SU-DHL-6 (cell line): ENCODE measurements around the gene ZBTB24.

Source experiments
- EZH2phosphoT487 ChIP-seq: fragments of 200-600 bp; sonication (generic), shearing (Covaris generic); conservative IDR thresholded peaks from 2 replicates; pipeline ENCODE4 v1.6.1; 2018; ENCODE audit warnings: mild to moderate bottlenecking, antibody characterized with exemption, low read length, moderate library complexity, mixed read lengths
- TF ChIP-seq, protein P1 (sequence below): fragments of 200-600 bp; sonication (generic); IDR thresholded peaks from one replicate; pipeline ENCODE4 v1.5.1; 2017; ENCODE audit warnings: antibody characterized with exemption, mild to moderate bottlenecking, low read length, moderate library complexity; ENCODE audit not compliant: insufficient read depth, poor library complexity, severe bottlenecking

DNA sequence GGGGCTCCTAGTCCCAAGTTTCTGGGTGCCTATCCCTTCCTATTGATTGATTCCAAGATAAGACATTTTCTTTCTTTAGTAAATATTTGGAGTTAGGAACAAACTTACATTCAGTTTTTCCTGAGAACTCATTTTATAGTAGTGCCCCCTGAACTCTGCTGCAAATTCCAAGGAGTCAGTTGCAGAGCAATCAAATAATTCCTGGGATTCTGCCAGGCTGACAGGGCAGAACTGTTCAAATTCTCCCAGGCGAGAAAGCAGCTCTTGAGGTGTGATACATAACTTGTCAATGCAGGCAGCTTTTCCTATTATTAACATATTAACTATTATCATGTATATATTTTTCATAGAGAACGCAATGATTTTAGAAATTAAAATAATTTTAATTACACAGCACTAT lies 15.9 kb upstream of the ZBTB24 start:
- TF ChIP-seq, protein P1, sequence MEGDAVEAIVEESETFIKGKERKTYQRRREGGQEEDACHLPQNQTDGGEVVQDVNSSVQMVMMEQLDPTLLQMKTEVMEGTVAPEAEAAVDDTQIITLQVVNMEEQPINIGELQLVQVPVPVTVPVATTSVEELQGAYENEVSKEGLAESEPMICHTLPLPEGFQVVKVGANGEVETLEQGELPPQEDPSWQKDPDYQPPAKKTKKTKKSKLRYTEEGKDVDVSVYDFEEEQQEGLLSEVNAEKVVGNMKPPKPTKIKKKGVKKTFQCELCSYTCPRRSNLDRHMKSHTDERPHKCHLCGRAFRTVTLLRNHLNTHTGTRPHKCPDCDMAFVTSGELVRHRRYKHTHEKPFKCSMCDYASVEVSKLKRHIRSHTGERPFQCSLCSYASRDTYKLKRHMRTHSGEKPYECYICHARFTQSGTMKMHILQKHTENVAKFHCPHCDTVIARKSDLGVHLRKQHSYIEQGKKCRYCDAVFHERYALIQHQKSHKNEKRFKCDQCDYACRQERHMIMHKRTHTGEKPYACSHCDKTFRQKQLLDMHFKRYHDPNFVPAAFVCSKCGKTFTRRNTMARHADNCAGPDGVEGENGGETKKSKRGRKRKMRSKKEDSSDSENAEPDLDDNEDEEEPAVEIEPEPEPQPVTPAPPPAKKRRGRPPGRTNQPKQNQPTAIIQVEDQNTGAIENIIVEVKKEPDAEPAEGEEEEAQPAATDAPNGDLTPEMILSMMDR = no peak
- no peak for TF ChIP-seq EZH2phosphoT487
